BE2C (cell line): ENCODE data around the gene GNAO1.

ENCODE experiments used
- DNase-seq: peaks from one replicate; pipeline ENCODE4 v3.0.0-alpha.2; 2020
- H3K27me3 ChIP-seq: fragments of 250-450 bp; sonication (Bioruptor Pico); 2 replicates; pipeline ENCODE4 v1.5.1; 2020; ENCODE audit warnings: mild to moderate bottlenecking
- H3K36me3 ChIP-seq: fragments of 250-450 bp; sonication (Bioruptor Pico); 2 replicates; pipeline ENCODE4 v1.5.1; 2020; ENCODE audit warnings: mild to moderate bottlenecking
- H3K4me1 ChIP-seq: fragments of 250-450 bp; sonication (Bioruptor Pico); 2 replicates; pipeline ENCODE4 v1.5.1; 2020
- H3K4me3 ChIP-seq: 2 replicates; pipeline ENCODE4 v1.5.1; 2011; ENCODE audit warnings: low read depth, low read length
- H3K9me3 ChIP-seq: fragments of 250-450 bp; sonication (Bioruptor Pico); 2 replicates; pipeline ENCODE4 v1.5.1; 2020
- CTCF ChIP-seq: IDR thresholded peaks from 2 replicates; pipeline ENCODE4 v1.5.1; 2012; ENCODE audit warnings: mild to moderate bottlenecking, low read depth, low read length

The GNAO1 gene

GRCh38 chr16:56277075-56277474 is 85.8 kb downstream of the GNAO1 start:
- peak; percentile 60 for DNase-seq
- Histone ChIP-seq H3K9me3 (no peaks in the 10 kb centered on the region), H3K36me3 (peaks cover 67% of the 10 kb centered on the region), H3K4me3 (no peak overlapping the region), H3K27me3 (no peaks in the 10 kb centered on the region), H3K4me1 (peaks cover under 1% of the 10 kb centered on the region)
- TF ChIP-seq CTCF: peak; percentile 67

- peaks cover 12% of the 10 kb centered on the region for H3K4me1 ChIP-seq
- H3K36me3 ChIP-seq: peaks cover 79% of the 10 kb centered on the region
- no peaks in the 10 kb centered on the region for H3K27me3 ChIP-seq
- no peaks in the 10 kb centered on the region for H3K9me3 ChIP-seq
- no peak overlapping the region for H3K4me3 ChIP-seq
- DNase-seq: no peak
- TF ChIP-seq CTCF: no peak
Observed at GRCh38 chr16:56278196-56278855, 87.0 kb downstream of the GNAO1 start.

- Histone ChIP-seq H3K4me3 (no peak overlapping the region), H3K27me3 (no peaks in the 10 kb centered on the region), H3K9me3 (no peaks in the 10 kb centered on the region), H3K36me3 (peaks cover 80% of the 10 kb centered on the region), H3K4me1 (peaks cover 12% of the 10 kb centered on the region)
- TF ChIP-seq CTCF: no peak
- DNase-seq: no peak
Observed at GRCh38 chr16:56279132-56279531, 87.8 kb downstream of the GNAO1 start.

- no peak overlapping the region for H3K4me3 ChIP-seq
Observed at GRCh38 chr16:56279914-56280313, 88.6 kb downstream of the GNAO1 start.

GRCh38 chr16:56281249-56281805 is 90.0 kb downstream of the GNAO1 start:
- H3K36me3 ChIP-seq: peaks cover 76% of the 10 kb centered on the region
- no peak for DNase-seq
- H3K4me1 ChIP-seq: peaks cover 12% of the 10 kb centered on the region
- H3K27me3 ChIP-seq: no peaks in the 10 kb centered on the region
- no peak overlapping the region for H3K4me3 ChIP-seq
- peak; percentile 62 for TF ChIP-seq CTCF
- H3K9me3 ChIP-seq: no peaks in the 10 kb centered on the region

More at GRCh38 chr16:56279914-56280313, 88.6 kb downstream of the GNAO1 start:
- H3K27me3 ChIP-seq: no peaks in the 10 kb centered on the region
- no peak for DNase-seq
- TF ChIP-seq CTCF: no peak
- H3K4me1 ChIP-seq: peaks cover 12% of the 10 kb centered on the region
- H3K9me3 ChIP-seq: no peaks in the 10 kb centered on the region
- peaks cover 77% of the 10 kb centered on the region for H3K36me3 ChIP-seq

- DNase-seq: no peak
- Histone ChIP-seq H3K4me1 (peaks cover 12% of the 10 kb centered on the region), H3K4me3 (no peak overlapping the region), H3K27me3 (no peaks in the 10 kb centered on the region), H3K36me3 (peaks cover 70% of the 10 kb centered on the region), H3K9me3 (no peaks in the 10 kb centered on the region)
- no peak for TF ChIP-seq CTCF
Observed at GRCh38 chr16:56282451-56282850, 91.2 kb downstream of the GNAO1 start.
